Middle frontal gyrus (tissue), 1 donor: Measurements from ENCODE around the gene ORM2.

ENCODE experiments used
- DNase-seq: peaks from one replicate; pipeline ENCODE4 v3.0.0-alpha.2; 2015; ENCODE audit warnings: low spot score; ENCODE audit errors: extremely low spot score

Gene ORM2

DNA sequence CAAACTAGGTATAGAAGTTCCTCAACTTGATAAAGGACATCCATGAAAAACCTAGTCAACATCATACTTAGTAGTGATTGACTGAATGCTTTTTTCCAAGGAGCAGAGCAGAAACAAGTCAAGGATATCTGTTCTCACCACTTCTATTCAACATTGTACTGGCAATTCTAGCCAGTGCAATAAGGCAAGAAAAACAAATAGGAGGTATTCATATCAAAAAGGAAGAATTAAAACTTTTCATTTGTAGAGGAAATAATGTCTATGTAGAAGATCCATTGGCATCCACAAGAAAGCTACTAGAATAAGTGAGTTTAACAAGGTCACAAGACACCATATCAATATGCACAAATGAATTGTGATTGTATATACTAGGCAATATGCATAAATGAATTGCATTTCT is 35.0 kb upstream of the ORM2 start:
- no peak for DNase-seq

DNA sequence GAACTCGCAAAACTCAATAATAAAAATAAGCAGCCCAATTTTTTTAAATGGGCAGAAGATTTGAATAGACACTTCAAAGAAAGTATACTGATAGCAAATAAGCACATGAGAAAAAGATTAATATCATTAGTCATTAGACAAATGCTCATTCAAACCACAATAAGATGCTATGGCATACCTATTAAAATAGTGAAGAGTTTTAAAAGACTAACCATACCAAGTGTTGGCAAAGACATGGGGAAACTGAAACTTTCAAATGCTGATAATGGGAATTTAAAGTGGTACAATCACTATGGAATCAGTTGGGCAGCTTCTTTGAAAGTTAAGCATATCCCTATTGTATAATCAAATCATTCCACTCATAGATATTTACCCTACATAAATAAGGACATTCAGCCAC is 33.3 kb upstream of the ORM2 start:
- DNase-seq: no peak

DNA sequence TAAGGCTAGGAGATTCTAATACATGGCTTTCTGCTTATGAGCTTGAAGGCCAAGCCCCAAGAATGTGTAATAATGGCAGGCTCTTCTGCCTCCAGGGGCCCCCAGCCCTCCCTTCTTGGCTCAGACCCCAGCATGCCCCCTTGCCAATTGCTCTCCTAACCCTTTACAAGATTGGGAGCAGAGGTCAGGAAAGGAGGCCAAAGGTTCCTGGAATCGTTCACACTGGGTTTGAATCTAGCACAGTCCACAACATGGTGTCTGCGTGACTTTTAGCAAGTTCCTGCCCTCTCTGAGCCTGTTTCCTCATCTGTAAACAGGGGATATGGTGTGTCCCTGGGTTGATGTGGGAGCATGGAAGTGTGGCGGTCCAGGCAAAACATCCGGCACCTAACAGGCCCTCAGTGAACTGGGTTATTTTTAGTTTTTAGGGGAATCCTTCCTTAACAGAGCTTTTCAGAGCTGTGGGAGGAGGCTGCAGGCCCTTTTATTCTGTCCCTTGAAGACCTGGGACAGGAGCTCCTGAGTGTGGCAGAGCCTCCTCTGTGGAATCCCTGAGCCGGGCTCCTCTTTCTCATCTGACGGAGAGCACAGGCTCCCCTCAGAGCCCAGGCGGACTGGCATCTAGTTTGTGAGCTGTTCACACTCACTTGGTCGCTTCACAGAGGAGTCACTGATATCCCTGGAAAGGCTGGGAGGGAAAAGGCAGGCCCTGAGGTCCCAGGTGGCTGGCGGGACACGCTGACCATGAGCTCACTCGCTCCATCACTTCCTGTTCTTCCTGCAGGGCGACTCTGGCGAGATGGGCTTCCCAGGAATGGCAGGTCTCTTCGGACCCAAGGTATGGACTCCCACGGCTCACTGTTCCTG is 30.1 kb upstream of the ORM2 start:
- DNase-seq: no peak

DNA sequence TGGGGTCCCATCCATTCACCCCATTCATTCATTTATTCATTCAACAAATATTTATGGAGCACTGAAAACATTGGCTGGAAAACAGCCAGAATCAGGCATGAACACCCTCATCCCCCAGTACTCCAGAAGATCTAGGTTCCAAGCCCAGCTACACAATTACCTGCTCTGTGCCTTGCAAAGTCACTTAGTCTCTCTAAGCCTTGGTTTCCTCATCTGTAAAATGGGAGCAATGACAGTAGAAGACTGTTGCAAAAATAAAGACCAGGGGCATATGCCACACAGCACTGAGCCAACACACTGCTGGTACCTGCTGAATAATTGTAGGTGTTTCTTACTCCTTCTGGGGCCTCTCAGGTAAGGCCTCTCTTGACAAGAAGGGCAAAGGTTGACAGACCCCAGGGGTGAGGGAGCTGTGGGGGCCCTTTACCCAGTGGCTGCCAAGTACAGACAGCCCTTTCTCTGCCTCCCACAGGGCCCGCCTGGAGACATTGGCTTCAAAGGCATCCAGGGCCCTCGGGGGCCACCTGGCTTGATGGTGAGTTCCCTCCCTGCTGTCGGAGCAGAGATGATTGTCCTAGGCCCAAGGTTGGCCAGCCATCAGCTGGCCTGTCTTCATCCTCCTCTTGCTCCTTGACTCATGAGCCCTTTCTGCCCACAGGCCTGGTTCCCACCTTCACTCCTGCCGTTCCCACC is 29.4 kb upstream of the ORM2 start:
- no peak for DNase-seq

DNA sequence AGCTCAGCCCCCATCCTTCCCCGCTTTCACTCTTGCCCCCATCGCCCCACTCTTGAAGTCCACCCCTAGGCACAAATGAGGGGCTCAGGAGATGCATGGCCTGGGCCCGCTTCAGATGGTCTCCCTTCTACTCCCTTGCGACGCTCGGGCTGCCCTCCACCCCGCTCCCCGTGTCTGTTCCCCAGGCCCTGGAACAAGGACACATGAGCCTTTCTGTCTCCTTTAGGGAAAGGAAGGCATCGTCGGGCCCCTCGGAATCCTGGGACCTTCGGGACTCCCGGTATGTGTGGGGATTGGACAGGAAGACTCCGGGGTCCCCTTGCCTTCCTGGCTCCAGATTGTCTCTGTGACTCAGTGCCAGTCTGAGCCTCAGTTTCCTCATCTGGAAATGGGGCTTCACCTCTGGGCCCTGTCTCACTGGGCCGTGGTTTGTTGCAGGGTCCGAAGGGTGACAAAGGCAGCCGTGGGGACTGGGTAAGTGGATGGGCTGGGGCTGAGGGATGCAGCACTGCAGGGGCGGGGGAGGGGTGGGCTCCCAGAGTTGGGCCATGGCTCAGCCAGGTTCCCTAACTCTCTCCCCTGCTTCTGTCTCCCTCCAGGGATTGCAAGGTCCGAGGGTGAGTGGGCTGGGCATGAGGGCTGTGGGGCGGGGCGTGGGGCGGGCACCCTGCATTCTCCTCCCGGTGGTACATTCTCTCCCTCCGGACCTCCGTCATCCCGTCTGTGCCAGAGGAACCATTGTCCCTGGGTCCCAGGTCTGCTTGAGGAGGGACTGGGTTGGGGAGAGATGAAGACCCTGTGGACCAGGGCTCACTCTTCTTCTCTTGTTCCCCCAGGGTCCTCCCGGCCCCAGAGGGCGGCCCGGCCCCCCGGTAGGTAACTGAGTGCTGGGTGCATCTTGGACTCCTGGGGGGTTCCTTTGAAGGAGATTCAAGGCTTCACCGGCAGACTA is 28.5 kb upstream of the ORM2 start:
- no peak for DNase-seq

DNA sequence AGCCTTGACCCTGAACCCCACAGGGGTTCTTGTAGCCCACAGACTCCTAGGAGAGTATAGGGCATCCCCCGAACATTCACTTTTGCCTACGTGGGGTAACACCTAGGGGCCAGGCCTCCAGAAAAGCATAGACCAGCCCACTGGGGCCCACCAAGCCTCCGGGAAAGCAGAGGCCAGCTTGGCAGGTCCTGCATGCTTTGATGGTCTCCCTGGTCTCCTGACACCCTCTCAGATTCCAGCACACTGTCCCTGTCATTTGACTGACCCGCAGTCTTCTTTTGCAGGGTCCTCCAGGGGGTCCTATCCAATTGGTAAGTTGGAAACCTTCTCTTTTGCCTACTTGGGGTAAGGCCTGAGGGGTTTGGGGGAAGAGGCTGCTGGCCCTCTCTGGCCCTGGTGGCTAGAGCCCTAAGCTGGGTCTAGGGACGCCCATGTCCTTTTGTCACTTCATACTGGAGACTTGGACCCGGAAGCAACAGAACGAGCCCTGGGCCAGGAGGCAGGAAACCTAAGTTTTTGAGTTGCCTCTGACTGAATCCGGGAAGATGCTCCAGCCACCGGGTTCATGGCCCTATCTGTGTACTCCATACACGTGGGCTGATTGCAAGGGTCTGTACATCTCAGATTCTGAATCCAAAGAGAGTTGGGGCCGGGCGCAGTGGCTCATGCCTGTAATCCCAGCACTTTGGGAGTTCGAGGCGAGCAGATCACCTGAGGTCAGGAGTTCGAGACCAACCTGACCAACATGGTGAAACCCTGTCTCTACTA is 27.7 kb upstream of the ORM2 start:
- no peak for DNase-seq

DNA sequence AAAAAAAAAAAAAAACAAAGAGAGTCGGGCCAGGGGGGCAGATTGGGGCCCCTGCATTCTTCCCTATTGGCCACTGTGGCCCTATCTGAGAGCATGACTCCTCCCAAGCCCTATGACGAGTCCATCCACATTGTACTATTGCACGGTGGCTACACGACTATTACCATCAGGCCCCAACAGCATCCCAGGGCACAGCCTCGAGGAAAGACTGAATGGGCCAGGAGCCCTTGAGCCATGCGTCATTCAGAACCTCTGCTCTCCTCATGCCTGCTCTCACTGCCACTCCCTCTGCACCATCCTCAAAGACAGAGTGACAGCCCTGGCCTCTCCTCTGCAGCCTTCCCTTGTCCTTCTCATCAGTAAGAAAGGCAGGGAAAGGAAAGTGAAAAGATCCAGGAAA is 26.9 kb upstream of the ORM2 start:
- no peak for DNase-seq

DNA sequence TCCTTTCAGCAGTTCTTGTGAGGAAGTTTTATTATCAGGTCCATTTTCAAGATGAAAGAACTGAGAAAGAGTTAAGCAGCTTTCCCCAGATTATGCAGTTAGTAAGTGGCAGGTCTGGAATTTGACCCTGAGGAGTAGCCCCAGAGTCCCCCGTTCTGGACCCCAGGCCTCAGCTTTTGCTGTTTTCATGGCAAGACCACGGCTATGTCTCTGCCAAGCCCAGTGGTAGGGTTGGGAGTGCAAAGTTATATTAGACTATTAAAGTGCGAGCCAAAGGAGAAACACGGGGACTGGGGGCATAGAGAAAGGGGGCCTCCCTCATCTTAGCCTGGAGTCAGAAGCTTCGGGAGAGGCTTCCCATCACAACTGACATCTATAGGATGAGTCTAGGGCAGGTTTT is 26.1 kb upstream of the ORM2 start:
- DNase-seq: no peak

DNA sequence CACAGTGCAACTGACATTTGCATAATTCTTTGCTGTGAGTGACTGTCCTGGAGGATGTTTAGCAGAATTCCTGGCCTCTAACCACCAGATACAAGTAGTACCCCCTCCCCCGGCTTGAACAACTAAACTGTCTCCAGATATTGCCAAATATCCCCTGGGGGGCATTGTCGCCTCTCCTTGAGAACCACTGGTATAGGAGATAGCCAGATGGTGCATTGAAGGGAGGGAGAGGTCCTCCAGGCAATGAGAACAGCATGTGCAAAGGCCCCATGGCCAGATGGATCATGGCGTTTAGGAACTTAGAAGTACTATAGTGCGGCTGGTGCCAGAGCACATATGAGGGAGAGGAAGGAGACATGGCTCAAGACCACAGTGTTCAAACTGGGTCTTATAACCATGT is 25.7 kb upstream of the ORM2 start:
- no peak for DNase-seq

DNA sequence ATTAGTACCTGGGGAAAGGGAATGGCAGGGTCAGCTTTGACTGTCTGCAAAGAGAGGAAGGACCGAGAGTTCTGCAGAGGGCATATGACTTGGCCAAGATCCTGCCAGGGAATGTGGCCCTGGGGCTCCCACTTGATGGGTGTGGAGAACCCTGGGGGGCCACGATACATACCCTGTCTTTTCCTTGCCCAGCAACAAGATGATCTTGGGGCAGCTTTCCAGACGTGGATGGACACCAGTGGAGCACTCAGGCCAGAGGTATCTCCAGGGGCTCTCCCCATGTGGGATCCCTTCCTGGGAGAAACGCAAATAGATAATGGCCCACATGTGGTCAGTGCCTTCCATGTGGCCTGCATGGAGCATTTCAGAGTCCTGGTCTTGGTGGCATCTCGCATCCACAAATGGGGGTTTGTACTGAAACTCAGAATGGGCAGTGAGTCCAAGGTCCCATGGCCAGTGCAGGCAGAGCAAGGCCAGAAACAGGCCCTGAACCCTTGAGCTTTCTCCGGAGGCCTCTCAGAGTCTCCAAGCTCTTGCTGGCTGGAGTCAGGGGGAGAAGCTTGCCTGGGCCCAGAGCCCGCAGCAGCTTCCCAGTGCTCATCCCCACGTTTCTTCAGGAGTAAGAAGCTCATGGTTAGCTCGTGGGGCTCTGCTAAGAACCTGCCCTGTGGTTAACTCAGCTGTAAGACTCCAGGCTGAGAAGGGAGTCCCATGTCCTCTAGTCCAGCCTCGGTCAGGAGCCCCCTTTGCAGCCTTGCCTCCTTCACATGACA is 25.1 kb upstream of the ORM2 start:
- DNase-seq: no peak

DNA sequence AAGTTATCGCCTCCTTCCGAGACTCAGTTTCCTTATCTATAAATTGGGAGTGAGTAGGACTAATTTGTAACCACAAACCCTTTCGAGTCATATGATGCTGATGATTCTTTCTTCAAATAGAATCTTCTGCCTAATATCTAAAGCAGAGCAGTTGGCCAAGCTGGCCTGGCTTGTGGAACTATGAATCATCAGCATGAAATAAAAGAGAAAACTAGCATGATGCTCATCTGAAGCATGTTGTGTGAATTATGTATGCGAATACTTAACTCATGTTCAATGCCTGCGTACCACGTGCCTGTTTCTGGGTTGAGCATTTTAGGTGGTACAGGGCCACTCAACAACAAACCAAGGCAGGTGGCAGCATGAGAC is 21.8 kb upstream of the ORM2 start:
- no peak for DNase-seq

DNA sequence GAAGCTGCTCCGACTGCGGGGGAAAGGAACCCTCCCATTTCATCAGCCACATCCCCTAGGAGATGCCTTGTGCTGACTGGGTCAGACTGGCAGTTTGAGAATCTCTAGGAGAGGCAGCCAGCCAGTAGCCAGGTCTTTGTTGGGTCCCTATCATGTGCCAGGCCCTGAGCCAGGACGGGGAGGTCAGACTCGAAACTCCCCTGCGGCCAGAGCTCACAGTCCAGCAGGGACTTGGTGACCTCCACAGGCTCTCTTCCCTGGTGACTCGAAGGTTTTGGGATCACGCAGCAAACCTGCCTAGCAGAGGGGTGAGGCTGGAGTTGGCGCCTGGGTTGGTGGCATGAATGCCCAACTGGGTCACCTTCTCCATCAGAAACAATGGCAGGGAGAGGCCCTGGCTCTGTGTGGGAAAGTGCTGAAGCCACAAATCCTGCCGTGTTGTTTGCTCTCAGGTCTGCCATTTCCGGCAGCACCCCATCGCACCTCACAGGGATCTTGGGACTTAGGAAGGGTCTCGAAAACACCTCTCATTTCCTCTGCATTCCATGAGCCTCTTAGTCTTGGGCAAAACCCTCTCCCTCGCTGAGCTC is 21.2 kb upstream of the ORM2 start:
- DNase-seq: no peak

DNA sequence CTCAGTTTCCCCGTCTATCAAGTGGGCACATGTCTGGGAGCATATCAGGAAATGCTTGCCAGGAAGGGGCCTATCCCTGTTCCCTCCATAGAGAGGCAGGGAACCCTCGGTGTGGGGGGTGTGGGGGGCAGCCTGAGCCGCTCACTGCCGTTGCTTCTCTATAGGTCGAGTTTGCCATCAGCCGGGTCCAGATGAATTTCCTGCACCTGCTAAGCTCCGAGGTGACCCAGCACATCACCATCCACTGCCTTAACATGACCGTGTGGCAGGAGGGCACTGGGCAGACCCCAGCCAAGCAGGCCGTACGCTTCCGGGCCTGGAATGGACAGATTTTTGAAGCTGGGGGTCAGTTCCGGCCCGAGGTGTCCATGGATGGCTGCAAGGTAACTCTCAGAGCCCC is 20.6 kb upstream of the ORM2 start:
- DNase-seq: no peak

DNA sequence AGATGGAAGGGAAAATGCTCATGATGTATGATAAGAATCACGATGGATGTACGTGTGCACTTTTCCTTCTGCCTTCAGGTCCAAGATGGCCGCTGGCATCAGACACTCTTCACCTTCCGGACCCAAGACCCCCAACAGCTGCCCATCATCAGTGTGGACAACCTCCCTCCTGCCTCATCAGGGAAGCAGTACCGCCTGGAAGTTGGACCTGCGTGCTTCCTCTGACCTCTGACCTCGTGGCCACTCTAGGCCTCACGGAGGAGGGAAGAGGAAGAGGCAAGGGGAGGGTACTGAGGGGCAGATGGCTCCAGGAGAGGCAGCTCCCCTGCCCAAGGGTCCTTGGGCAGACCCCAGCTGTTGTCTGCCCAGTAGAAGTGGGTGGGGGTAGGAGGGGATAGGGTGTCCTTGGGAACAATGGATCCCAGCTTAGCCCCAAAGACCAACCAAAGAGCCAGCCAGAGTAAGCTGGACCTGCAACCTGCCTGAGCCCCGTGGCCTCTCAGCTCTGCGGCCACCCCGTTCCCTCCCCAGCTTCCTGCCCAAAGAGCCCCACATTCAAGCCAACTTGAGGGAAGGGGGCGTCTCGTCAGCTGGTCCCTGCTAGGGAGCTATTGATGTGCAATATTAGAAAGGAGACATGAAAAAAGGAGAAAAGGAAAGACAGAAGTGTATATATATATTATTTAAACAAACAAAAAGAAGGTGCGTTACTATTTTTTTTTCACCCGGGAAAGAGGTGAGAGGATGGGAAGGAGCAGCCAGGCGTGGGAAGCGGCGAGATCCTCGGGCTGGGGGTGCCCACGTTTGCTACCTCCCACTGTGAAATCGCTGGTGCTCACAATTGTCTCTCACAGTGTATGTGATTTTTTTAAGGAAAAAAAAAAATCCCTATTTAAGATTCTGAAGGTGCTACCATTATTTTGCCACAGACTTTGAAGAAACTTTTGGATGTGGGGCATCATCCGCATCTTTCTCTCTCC is 18.9 kb upstream of the ORM2 start:
- DNase-seq: no peak

DNA sequence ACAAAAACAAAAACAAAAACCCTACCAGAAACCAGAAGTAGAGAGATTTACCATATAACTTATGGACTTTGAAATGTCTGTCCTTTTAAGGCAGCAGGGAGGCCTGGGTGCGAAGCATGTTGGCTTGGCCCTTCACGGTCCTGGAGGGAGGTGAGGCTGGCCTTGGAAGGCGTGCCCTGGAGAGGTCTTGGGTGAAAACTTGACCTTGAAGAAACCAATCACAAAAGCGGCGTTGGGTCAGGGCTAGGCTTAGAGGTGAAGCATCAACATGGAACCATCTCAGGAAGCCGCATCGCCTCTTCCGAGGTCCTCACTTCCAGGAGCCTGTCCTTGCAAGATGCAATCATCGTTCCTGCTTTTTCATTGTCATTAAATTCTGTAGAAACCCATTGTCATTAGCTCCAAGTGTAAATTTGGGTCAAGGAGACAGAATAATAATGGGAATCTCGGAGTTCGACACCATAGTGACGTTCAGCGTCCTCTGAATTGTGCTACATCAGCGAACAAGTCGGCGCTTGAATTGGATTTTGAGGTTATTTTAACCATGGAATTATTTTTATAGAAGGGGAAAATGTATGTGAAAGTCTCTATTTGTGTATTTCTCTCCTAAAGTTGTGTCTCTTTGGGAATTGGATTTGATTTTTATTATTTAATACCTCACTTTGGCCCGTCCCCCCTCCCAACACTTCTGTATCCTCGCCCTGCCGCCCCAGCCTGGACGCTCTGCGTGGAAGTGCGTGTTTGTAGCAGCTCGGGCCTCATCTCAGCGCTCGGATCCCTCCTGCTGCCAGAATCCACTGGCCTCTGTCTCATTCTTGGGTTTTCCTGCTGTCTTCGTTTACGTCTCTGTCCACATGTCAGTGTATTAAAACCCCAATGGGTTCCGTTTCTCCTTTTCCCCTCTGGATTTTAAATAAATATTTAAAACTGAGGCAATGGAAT is 17.8 kb upstream of the ORM2 start:
- DNase-seq: no peak

DNA sequence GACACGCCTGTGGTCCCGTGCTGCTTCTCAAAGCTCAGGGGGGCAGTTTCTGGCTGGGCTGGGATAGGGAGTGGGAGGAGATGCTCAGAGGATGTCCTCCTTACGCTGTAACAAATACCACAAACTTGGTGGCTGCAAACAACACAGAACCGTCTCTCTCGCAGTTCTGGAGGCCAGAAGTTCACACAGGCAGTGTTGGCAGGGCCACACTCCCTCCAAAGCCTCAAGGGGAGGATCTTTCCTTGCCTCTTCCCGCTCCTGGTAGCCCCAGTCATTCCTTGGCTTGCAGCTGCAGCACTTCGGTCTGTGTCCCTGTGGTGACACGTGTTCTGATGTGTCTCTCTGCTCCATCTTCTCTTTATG is 17.2 kb upstream of the ORM2 start:
- DNase-seq: no peak

DNA sequence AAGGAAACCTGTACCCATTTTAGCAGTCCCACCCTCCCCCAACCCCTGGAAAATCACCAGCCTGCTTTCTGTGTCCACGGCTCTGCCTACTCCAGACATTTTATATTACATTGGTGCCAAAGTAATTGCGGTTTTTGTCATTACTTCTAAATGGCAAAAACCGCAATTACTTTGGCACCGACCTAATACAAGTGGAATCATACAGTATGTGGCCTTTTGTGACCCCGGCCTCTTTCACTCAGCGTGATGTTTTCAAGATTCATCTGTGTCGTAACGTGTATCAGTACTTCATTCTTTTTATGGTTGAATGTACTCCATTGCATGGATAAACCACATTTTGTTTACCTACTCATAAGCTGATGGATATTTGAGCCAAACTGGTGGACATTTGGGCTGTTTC is 16.5 kb upstream of the ORM2 start:
- DNase-seq: no peak
